ENCODE results near the gene MYH3. TPM values are rescaled to one million over a fixed set of nuclear protein-coding genes. Genes with fewer than 3 reads are reported as not detected.

Gene MYH3
- total and polyA plus RNA-seq, 10 of the 15 experiments (the other 5 are each of a cell fraction or from before 2014, with no cell fraction given): 0.14 to 1.4 (median 0.71) TPM

DNA sequence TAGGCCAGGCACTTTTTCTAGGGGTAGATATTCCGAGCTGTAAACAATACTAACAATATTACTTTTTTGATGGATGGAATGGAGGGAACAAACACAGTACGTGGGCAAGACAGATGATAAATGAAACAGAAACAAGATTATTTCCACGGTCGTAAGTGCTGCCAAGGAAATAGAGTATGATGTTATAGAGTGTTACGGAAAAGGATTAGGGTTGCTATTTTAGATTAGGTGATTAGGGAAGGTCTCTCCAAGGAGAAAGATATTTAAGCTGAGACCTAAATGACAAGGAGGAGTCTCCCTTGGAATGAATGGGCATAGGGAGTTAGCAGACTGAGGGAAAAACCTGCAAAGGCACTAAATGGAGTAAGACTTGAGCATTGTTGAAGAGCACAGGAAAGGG lies 48.6 kb upstream of the MYH3 start:
- in situ Hi-C loops (cut with MboI) (no loop called here), intact Hi-C loops (cut with micrococcal nuclease; ENCODE audit: unreplicated experiment) (no loop called here)
- Histone ChIP-seq H3K27me3 (replicated peaks in 1 of 2; ENCODE audit: control insufficient read depth in 2 of 2, insufficient read depth in 2 of 2, low read length in 1 of 2) (no peaks in the 10 kb centered on the region), H3K9ac (ENCODE audit: control insufficient read depth, insufficient read depth, low read length) (no peak overlapping the region), H3K36me3 (ENCODE audit: control insufficient read depth in 2 of 2, insufficient read depth in 2 of 2, low read length in 1 of 2) (peaks cover 2 to 12% of the 10 kb centered on the region in 2 experiments), H3K9me3 (replicated peaks; ENCODE audit: control insufficient read depth, insufficient read depth, low read length) (no peaks in the 10 kb centered on the region), H2AFZ (ENCODE audit: control insufficient read depth, low read depth, low read length) (no peak overlapping the region), H3K79me2 (ENCODE audit: control insufficient read depth, insufficient read depth, low read length) (no peaks in the 10 kb centered on the region; the same call in none of the 2 replicates), H4K20me1 (ENCODE audit: control insufficient read depth, insufficient read depth) (no peaks in the 10 kb centered on the region), H3K4me1 (ENCODE audit: control insufficient read depth, insufficient read depth, low read length) (peaks cover 7% of the 10 kb centered on the region), H3K4me3 (no peak overlapping the region), H3K27ac (ENCODE audit: control insufficient read depth, insufficient read depth) (no peak overlapping the region), H3K4me2 (ENCODE audit: control insufficient read depth, insufficient read depth) (no peak overlapping the region)
- WGBS (ENCODE audit: insufficient coverage, insufficient replicate concordance, low lambda C conversion rate, missing lambda C conversion rate): over 99% methylated on average over 5 of the region's 5 CpGs
- ATAC-seq: no peak
- ChIA-PET RAD21 (ENCODE audit: unreplicated experiment) (no interaction called here), POLR2A (no interaction called here), CTCF (interaction anchor here (1.6 kb wide), 1 partner anchor 60 kb away, joined by 4 read pairs; no protein-coding TSS in a partner anchor), SMC1A (ENCODE audit: uncharacterized antibody, unreplicated experiment) (no interaction called here)
- no TSS peak for BruUV-seq (replicated peaks)
- TF ChIP-seq EZH2 (IDR thresholded peaks at IDR 0.05; ENCODE audit: borderline replicate concordance, control insufficient read depth, low read depth, low read length) (no peak), CREB1 (IDR thresholded peaks at IDR 0.05; ENCODE audit: low read depth) (no peak), SPI1 (IDR thresholded peaks at IDR 0.05; ENCODE audit: borderline replicate concordance, insufficient read depth, low read depth, low read length) (no peak), IRF5 (IDR thresholded peaks at IDR 0.05; ENCODE audit: borderline replicate concordance) (no peak), FOS (IDR thresholded peaks at IDR 0.05; ENCODE audit: borderline replicate concordance, extremely low read depth, insufficient read length) (no peak), PKNOX1 (IDR thresholded peaks at IDR 0.05) (no peak), RCOR1 (conservative IDR thresholded peaks at IDR 0.05; ENCODE audit: low read depth, low read length) (no peak), MXI1 (IDR thresholded peaks at IDR 0.05; ENCODE audit: low read depth, low read length) (no peak), MYC (IDR thresholded peaks at IDR 0.05; ENCODE audit: insufficient read depth, insufficient read length, insufficient replicate concordance, low read length, severe bottlenecking) (no peak)
- FAIRE-seq: no peak
- no peak for DNase-seq (ENCODE audit: low read depth, low spot score)

Data from GM12878 (cell line).